ENCODE data around the gene PFKL.

The PFKL gene

DNA sequence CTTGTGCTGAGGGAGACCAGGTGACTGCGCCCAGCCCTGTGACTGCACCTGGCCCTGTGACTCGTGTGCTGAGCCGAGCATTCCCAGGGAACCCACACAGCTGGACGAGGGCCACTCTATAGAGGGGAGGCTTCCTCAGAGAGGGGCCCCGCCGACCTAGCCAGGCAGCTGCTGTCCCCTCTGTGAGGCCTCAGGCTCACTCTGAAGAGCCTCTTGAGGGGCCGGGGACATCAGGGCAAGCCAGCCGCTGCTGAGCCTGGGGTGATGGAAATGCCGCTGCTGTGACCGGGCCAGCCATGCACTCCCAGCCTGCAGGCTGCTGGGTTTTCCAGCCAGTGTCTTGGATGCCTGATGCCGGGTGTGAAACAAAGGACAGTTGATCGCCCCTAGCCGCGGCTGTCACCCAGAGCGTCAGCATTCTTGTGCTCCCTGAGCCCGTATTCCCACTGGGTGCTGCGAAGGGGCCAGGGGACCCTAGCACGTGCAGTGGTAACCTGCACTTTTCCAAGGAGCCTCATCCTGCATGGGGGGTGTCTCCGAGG is 17.5 kb downstream of the PFKL start:
- H3K9me3 ChIP-seq (ENCODE audit: low read depth, low read length), result no peaks in the 10 kb centered on the region

DNA sequence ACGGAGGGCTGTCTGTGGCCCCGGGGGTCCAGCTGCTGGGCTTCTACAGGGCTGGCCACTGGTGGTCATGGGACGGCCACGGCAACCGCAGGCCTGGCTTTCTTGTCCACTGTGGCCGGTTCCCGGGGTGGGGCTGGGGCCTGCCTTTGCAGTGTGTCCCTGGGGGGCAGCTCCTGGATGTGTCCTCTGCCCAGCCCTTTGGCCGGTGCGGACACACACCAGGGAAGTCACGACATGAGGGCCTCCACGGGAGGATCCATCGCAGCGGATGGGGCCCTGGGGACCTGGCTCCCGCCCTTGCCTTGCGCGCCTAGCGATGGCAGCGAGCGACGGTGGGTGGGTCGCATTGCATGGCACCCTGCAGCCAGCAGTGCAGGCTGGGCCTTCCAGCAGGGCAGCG is 18.0 kb downstream of the PFKL start:
- TF ChIP-seq FOXP2 (optimal IDR thresholded peaks at IDR 0.05; ENCODE audit: control extremely low read depth, extremely low read length, insufficient read depth) (no peak), EZH2 (IDR thresholded peaks at IDR 0.05) (no peak), POLR2AphosphoS5 (IDR thresholded peaks at IDR 0.05; ENCODE audit: borderline replicate concordance, low read depth, low read length) (no peak)
- Histone ChIP-seq H3K36me3 (ENCODE audit: insufficient read depth, low read length) (no peaks in the 10 kb centered on the region; the same call in 1 of the 2 replicates), H3K4me3 (no peak overlapping the region), H3K27ac (no peak overlapping the region), H3K9me3 (ENCODE audit: low read depth, low read length) (no peaks in the 10 kb centered on the region), H3K9ac (ENCODE audit: insufficient read length) (no peak overlapping the region)
- no peak for DNase-seq (ENCODE audit: low read depth, low spot score)

More for the DNA sequence above, 17.5 kb downstream of the PFKL start:
- Histone ChIP-seq H3K4me3 (no peak overlapping the region), H3K9ac (ENCODE audit: insufficient read length) (no peak overlapping the region), H3K27ac (no peak overlapping the region), H3K36me3 (ENCODE audit: insufficient read depth, low read length) (no peaks in the 10 kb centered on the region; the same call in 1 of the 2 replicates)
- no peak for TF ChIP-seq EZH2 (IDR thresholded peaks at IDR 0.05)
- no peak for TF ChIP-seq POLR2AphosphoS5 (IDR thresholded peaks at IDR 0.05; ENCODE audit: borderline replicate concordance, low read depth, low read length)
- TF ChIP-seq FOXP2 (optimal IDR thresholded peaks at IDR 0.05; ENCODE audit: control extremely low read depth, extremely low read length, insufficient read depth), result no peak
- no peak for DNase-seq (ENCODE audit: low read depth, low spot score)

DNA sequence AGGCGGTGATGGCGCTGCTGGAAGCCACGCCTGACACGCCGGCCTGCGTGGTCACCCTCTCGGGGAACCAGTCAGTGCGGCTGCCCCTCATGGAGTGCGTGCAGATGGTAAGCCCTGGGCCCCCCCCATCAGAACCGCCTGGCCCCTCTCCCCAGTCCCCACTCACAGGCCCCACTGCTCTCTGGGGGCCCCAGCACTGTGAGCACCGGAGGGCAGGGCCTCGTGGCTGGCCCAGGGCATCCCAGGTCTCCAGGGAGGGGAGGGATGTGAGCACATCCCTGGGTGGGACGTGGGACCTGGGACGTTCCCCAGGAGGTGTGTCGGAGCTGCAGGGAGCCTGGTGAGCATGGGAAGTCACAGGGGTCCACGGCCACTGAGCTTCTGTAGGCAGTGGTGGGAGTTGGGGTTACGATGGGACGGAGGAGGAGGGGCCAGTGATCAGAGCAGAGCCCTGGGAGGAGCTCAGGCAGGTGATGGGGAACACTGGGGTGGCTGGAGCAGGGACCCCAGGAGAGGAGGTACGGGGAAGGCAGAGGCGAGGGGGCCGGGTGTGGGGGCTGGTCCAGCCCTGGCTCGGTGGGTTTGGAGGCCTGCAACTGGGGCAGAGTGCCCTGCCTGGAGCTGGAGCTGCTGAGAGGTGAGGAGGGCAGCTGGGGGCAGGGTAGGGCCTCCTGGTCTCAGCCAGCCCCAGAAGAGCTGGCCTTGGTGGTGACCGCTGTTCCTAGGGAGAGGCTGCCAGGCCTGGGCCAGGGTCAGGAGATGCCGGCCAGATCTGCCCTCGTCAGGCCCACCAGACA is 18.8 kb downstream of the PFKL start:
- TF ChIP-seq FOXP2 (optimal IDR thresholded peaks at IDR 0.05; ENCODE audit: control extremely low read depth, extremely low read length, insufficient read depth) (no peak), EZH2 (IDR thresholded peaks at IDR 0.05) (no peak), POLR2AphosphoS5 (IDR thresholded peaks at IDR 0.05; ENCODE audit: borderline replicate concordance, low read depth, low read length) (no peak)
- no peaks in the 10 kb centered on the region; the same call in 1 of the 2 replicates for H3K36me3 ChIP-seq (ENCODE audit: insufficient read depth, low read length)
- no peak overlapping the region for H3K9ac ChIP-seq (ENCODE audit: insufficient read length)

GRCh38 chr21:44319407-44320065 is 19.7 kb downstream of the PFKL start:
- H3K27ac ChIP-seq, result no peak overlapping the region
- DNase-seq (ENCODE audit: low read depth, low spot score), result no peak
- H3K9ac ChIP-seq (ENCODE audit: insufficient read length), result no peak overlapping the region
- H3K4me3 ChIP-seq, result no peak overlapping the region
- no peaks in the 10 kb centered on the region for H3K9me3 ChIP-seq (ENCODE audit: low read depth, low read length)
- TF ChIP-seq EZH2 (IDR thresholded peaks at IDR 0.05) (no peak), FOXP2 (optimal IDR thresholded peaks at IDR 0.05; ENCODE audit: control extremely low read depth, extremely low read length, insufficient read depth) (no peak), POLR2AphosphoS5 (IDR thresholded peaks at IDR 0.05; ENCODE audit: borderline replicate concordance, low read depth, low read length) (no peak)
- no peaks in the 10 kb centered on the region; the same call in 1 of the 2 replicates for H3K36me3 ChIP-seq (ENCODE audit: insufficient read depth, low read length)

More for the DNA sequence above, 18.8 kb downstream of the PFKL start:
- DNase-seq (ENCODE audit: low read depth, low spot score), result no peak
- no peak overlapping the region for H3K27ac ChIP-seq
- H3K9me3 ChIP-seq (ENCODE audit: low read depth, low read length), result no peaks in the 10 kb centered on the region
- H3K4me3 ChIP-seq, result no peak overlapping the region

- DNase-seq (ENCODE audit: low read depth, low spot score), result no peak
- H3K36me3 ChIP-seq (ENCODE audit: insufficient read depth, low read length), result no peaks in the 10 kb centered on the region; the same call in 1 of the 2 replicates
- H3K9me3 ChIP-seq (ENCODE audit: low read depth, low read length), result no peaks in the 10 kb centered on the region
- no peak overlapping the region for H3K9ac ChIP-seq (ENCODE audit: insufficient read length)
- H3K27ac ChIP-seq, result no peak overlapping the region
- TF ChIP-seq POLR2AphosphoS5 (IDR thresholded peaks at IDR 0.05; ENCODE audit: borderline replicate concordance, low read depth, low read length), result no peak
- TF ChIP-seq FOXP2 (optimal IDR thresholded peaks at IDR 0.05; ENCODE audit: control extremely low read depth, extremely low read length, insufficient read depth), result no peak
- TF ChIP-seq EZH2 (IDR thresholded peaks at IDR 0.05), result no peak
- H3K4me3 ChIP-seq, result no peak overlapping the region
These were observed 21.0 kb downstream of the PFKL start for GRCh38 chr21:44320847-44321246.

DNA sequence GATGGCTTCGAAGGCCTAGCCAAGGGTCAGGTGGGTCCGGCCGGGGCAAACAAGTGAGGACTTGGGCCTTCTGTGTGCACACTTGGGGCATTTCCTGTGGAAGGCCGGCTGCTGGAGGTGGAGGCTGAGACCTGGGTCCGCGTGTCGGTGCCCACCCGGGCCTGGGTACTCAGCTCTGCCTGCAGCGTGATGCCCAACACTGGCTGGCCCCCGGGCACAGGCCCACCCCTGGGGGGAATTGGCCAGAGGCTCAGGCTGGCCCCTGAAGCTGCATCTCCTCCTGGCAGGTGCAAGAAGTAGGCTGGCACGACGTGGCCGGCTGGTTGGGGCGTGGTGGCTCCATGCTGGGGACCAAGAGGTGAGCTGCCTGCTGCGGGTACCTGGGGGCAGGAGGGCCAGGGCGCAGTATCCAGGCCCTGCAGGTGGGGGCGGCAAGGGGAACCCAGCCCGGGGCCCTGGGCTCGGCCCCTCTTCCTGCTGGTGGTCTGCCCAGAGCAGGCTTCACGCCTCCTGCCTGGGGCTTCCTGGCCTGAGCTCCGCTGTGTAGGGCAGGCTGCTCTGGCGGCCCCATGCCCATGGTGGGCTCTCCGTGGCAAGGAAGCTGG is 22.1 kb downstream of the PFKL start:
- Histone ChIP-seq H3K4me3 (no peak overlapping the region), H3K27ac (no peak overlapping the region), H3K36me3 (ENCODE audit: insufficient read depth, low read length) (no peaks in the 10 kb centered on the region; the same call in 1 of the 2 replicates), H3K9me3 (ENCODE audit: low read depth, low read length) (no peaks in the 10 kb centered on the region), H3K9ac (ENCODE audit: insufficient read length) (no peak overlapping the region)
- DNase-seq (ENCODE audit: low read depth, low spot score), result no peak
- no peak for TF ChIP-seq FOXP2 (optimal IDR thresholded peaks at IDR 0.05; ENCODE audit: control extremely low read depth, extremely low read length, insufficient read depth)
- TF ChIP-seq POLR2AphosphoS5 (IDR thresholded peaks at IDR 0.05; ENCODE audit: borderline replicate concordance, low read depth, low read length), result no peak
- TF ChIP-seq EZH2 (IDR thresholded peaks at IDR 0.05), result no peak

- DNase-seq (ENCODE audit: low read depth, low spot score), result no peak
- no peak overlapping the region for H3K9ac ChIP-seq (ENCODE audit: insufficient read length)
- TF ChIP-seq EZH2 (IDR thresholded peaks at IDR 0.05) (no peak), FOXP2 (optimal IDR thresholded peaks at IDR 0.05; ENCODE audit: control extremely low read depth, extremely low read length, insufficient read depth) (no peak), POLR2AphosphoS5 (IDR thresholded peaks at IDR 0.05; ENCODE audit: borderline replicate concordance, low read depth, low read length) (no peak)
- H3K36me3 ChIP-seq (ENCODE audit: insufficient read depth, low read length), result no peaks in the 10 kb centered on the region; the same call in 1 of the 2 replicates
- no peaks in the 10 kb centered on the region for H3K9me3 ChIP-seq (ENCODE audit: low read depth, low read length)
- H3K27ac ChIP-seq, result no peak overlapping the region
- no peak overlapping the region for H3K4me3 ChIP-seq
These were observed 22.9 kb downstream of the PFKL start for GRCh38 chr21:44322621-44323325.
